HAP-1 (cell line): ENCODE data around the gene PRKCB.

Experiments used
- DNase-seq, 2 experiments: peaks; one replicate each; pipeline ENCODE4 v3.0.0-alpha.2; 2016 to 2020; ENCODE audit warnings: low spot score in 2 of 2
- H3K27me3 ChIP-seq: fragments of 250-450 bp; sonication (Bioruptor Pico); 2 replicates; pipeline ENCODE4 v1.5.1; 2020; ENCODE audit warnings: low read depth, mild to moderate bottlenecking, moderate library complexity
- H3K36me3 ChIP-seq: fragments of 250-450 bp; sonication (Bioruptor Pico); replicated peaks from 2 replicates; pipeline ENCODE4 v1.5.1; 2020; ENCODE audit warnings: mild to moderate bottlenecking
- H3K4me1 ChIP-seq: fragments of 250-450 bp; sonication (Bioruptor Pico); 2 replicates; pipeline ENCODE4 v1.5.1; 2020; ENCODE audit warnings: mild to moderate bottlenecking
- H3K4me3 ChIP-seq: fragments of 250-450 bp; sonication (Bioruptor Pico); 2 replicates; pipeline ENCODE4 v1.5.1; 2020; ENCODE audit warnings: mild to moderate bottlenecking, moderate library complexity
- H3K9me3 ChIP-seq: fragments of 250-450 bp; sonication (Bioruptor Pico); 2 replicates; pipeline ENCODE4 v1.5.1; 2020; ENCODE audit warnings: mild to moderate bottlenecking, moderate library complexity
- in situ Hi-C: fragments of 300-500 bp; cut with MboI; formaldehyde crosslinking; loops from 3 replicates; pipeline ENCODE4 v1.14.3; 2020; ENCODE audit warnings: low sequenced_read_pairs, inconsistent platforms, mixed read lengths

The PRKCB gene

GRCh38 chr16:24178496-24178895 is 342.7 kb downstream of the PRKCB start:
- H3K27me3 ChIP-seq = no peaks in the 10 kb centered on the region
- no peaks in the 10 kb centered on the region for H3K4me1 ChIP-seq
- H3K9me3 ChIP-seq = no peaks in the 10 kb centered on the region
- peak in 1 of 2 experiments; percentile 49 for DNase-seq
- in situ Hi-C loops = no loop called here
- H3K36me3 ChIP-seq = no peaks in the 10 kb centered on the region
- no peak overlapping the region for H3K4me3 ChIP-seq

GRCh38 chr16:24180451-24180850 is 344.7 kb downstream of the PRKCB start:
- Histone ChIP-seq H3K4me3 (no peak overlapping the region), H3K27me3 (no peaks in the 10 kb centered on the region), H3K36me3 (no peaks in the 10 kb centered on the region), H3K4me1 (no peaks in the 10 kb centered on the region), H3K9me3 (no peaks in the 10 kb centered on the region)
- in situ Hi-C loops = no loop called here
- DNase-seq = no peak

DNA sequence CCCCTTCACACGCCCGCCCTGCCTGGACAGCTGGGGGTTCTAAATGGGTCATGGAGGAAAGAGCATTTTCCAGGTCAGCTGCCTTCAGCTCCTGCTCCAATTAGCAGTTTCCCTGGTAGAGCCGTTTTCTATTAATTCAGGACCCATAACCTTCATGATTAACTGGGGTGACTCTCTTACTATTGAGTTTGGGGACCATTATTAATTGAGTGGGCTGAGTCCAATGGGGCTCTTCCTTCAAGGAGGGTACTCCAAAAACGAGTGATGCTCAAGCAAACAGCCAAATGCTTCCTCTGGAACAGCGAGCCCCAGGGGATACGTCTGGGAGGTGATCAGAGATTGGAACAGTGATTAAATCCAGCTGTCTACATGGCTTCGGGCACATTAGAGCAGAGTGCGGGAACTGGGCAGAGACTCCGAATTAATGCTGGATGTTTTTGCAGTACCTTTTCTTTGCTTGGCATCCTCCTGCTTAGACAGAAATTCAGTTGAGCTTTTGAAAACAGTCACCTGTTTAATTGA is 352.3 kb downstream of the PRKCB start:
- no peaks in the 10 kb centered on the region for H3K4me1 ChIP-seq
- no peak for DNase-seq
- H3K9me3 ChIP-seq = no peaks in the 10 kb centered on the region
- no peak overlapping the region for H3K4me3 ChIP-seq
- H3K27me3 ChIP-seq = no peaks in the 10 kb centered on the region
- H3K36me3 ChIP-seq = no peaks in the 10 kb centered on the region
- in situ Hi-C loops = no loop called here

- Histone ChIP-seq H3K9me3 (no peaks in the 10 kb centered on the region), H3K27me3 (no peaks in the 10 kb centered on the region), H3K4me1 (no peaks in the 10 kb centered on the region), H3K36me3 (no peaks in the 10 kb centered on the region), H3K4me3 (no peak overlapping the region)
- no peak for DNase-seq
- in situ Hi-C loops = no loop called here
Measured at GRCh38 chr16:24188751-24189318, 353.1 kb downstream of the PRKCB start.

DNA sequence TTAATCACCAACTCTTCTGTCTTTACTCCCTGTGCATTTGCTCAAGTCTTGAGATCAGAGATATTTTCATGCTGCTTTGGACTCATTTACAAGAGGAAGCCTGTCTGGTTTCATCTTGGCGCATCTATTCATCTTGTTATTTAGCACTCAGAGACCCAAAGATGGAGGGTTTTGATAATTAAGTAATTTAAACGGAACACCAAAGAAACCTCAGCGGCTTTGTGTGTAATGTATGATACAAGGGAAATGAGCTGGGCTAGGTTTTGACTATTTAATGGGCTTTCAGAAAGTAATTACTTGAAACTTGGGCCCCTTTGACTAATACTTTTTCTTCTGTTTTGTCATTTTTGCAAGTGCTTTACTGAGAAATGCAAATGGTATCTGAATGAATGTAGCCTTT is 354.2 kb downstream of the PRKCB start:
- Histone ChIP-seq H3K36me3 (no peaks in the 10 kb centered on the region), H3K27me3 (no peaks in the 10 kb centered on the region), H3K4me3 (no peak overlapping the region), H3K4me1 (no peaks in the 10 kb centered on the region), H3K9me3 (no peaks in the 10 kb centered on the region)
- in situ Hi-C loops = no loop called here
- no peak for DNase-seq

- in situ Hi-C loops = no loop called here
- no peaks in the 10 kb centered on the region for H3K9me3 ChIP-seq
- no peak for DNase-seq
- no peaks in the 10 kb centered on the region for H3K27me3 ChIP-seq
- H3K4me1 ChIP-seq = peaks cover 7% of the 10 kb centered on the region; the same call in 1 of the 2 replicates
- no peak overlapping the region for H3K4me3 ChIP-seq
- H3K36me3 ChIP-seq = no peaks in the 10 kb centered on the region
Measured at GRCh38 chr16:24191876-24192402, 356.2 kb downstream of the PRKCB start.

- in situ Hi-C loops = no loop called here
- DNase-seq = peak; percentile 33 to 63
- Histone ChIP-seq H3K27me3 (no peaks in the 10 kb centered on the region), H3K4me1 (peaks cover 7% of the 10 kb centered on the region; the same call in 1 of the 2 replicates), H3K36me3 (no peaks in the 10 kb centered on the region), H3K4me3 (no peak overlapping the region), H3K9me3 (no peaks in the 10 kb centered on the region)
Measured at GRCh38 chr16:24195221-24195620, 359.4 kb downstream of the PRKCB start.

- peaks cover 7% of the 10 kb centered on the region; the same call in 1 of the 2 replicates for H3K4me1 ChIP-seq
- in situ Hi-C loops = no loop called here
- no peak for DNase-seq
- H3K36me3 ChIP-seq = no peaks in the 10 kb centered on the region
- H3K4me3 ChIP-seq = no peak overlapping the region
- no peaks in the 10 kb centered on the region for H3K27me3 ChIP-seq
- H3K9me3 ChIP-seq = no peaks in the 10 kb centered on the region
Measured at GRCh38 chr16:24198807-24199533, 363.2 kb downstream of the PRKCB start.

GRCh38 chr16:24203675-24204074 is 367.9 kb downstream of the PRKCB start:
- H3K4me1 ChIP-seq = no peaks in the 10 kb centered on the region
- H3K36me3 ChIP-seq = no peaks in the 10 kb centered on the region

DNA sequence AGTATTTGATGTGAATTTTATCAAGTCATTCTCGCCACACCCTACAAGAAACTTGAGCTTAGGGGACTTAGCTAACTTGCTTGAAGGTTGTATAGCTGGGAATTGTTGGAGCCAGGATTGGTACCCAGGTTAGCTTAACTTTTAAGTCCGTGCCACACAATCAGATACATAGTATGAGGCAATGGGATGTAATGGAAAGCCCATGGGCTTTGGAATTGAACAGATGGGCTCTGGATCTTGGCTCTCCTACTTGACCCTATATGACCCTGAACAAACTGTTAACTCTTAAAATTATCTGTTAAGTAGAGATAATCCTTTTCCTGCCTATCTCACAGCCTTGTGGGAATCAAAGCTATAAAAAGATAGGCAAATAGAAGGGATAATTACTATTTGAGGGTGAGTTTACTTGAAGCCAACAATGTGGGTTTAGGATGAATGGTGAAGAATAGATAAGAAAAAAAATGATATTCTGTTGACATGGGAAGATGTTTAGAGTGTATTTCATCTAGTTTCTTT is 368.4 kb downstream of the PRKCB start:
- DNase-seq = no peak
- H3K27me3 ChIP-seq = no peaks in the 10 kb centered on the region
- no peaks in the 10 kb centered on the region for H3K36me3 ChIP-seq
- H3K4me1 ChIP-seq = no peaks in the 10 kb centered on the region
- no peaks in the 10 kb centered on the region for H3K9me3 ChIP-seq
- in situ Hi-C loops = loop anchor here (5.0 kb wide), 1 partner anchor 67 kb away; no protein-coding TSS in a partner anchor
- no peak overlapping the region for H3K4me3 ChIP-seq

More at GRCh38 chr16:24203675-24204074, 367.9 kb downstream of the PRKCB start:
- in situ Hi-C loops = loop anchor here (5.0 kb wide), 1 partner anchor 66 kb away; no protein-coding TSS in a partner anchor
- Histone ChIP-seq H3K4me3 (no peak overlapping the region), H3K27me3 (no peaks in the 10 kb centered on the region), H3K9me3 (no peaks in the 10 kb centered on the region)
- no peak for DNase-seq

- in situ Hi-C loops = no loop called here
- no peaks in the 10 kb centered on the region for H3K36me3 ChIP-seq
Measured at GRCh38 chr16:24206926-24207325, 371.1 kb downstream of the PRKCB start.

DNA sequence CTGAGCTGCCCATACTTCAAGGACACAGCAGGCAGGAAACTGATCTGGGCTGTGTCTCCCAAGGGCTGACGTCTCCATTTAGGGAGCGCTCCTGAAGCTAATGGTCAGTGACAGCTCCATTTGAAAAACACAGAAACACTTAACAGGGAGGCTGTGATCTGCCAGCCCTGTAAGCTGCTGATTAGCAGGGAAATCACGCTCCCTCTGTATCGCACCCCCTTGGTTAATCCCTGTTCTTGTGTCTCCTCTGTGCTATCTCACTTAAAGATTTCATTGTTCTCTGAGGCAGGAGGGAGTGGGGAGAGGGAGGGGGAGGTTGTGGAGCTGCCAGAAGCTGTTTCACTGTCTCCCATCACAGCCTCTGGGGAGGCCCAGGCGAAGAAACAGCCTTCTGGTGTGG is 372.9 kb downstream of the PRKCB start:
- DNase-seq = no peak
- no peak overlapping the region for H3K4me3 ChIP-seq
- H3K4me1 ChIP-seq = no peaks in the 10 kb centered on the region
- no peaks in the 10 kb centered on the region for H3K36me3 ChIP-seq
- H3K27me3 ChIP-seq = no peaks in the 10 kb centered on the region
- in situ Hi-C loops = no loop called here
- no peaks in the 10 kb centered on the region for H3K9me3 ChIP-seq

More at GRCh38 chr16:24206926-24207325, 371.1 kb downstream of the PRKCB start:
- H3K4me1 ChIP-seq = no peaks in the 10 kb centered on the region
- H3K27me3 ChIP-seq = no peaks in the 10 kb centered on the region
- no peaks in the 10 kb centered on the region for H3K9me3 ChIP-seq
- H3K4me3 ChIP-seq = no peak overlapping the region
- no peak for DNase-seq

- in situ Hi-C loops = no loop called here
- no peak overlapping the region for H3K4me3 ChIP-seq
- no peaks in the 10 kb centered on the region for H3K4me1 ChIP-seq
- no peak for DNase-seq
- H3K9me3 ChIP-seq = no peaks in the 10 kb centered on the region
- H3K27me3 ChIP-seq = no peaks in the 10 kb centered on the region
- H3K36me3 ChIP-seq = no peaks in the 10 kb centered on the region
Measured at GRCh38 chr16:24214992-24215391, 379.2 kb downstream of the PRKCB start.

GRCh38 chr16:24216961-24217360 is 381.2 kb downstream of the PRKCB start:
- Histone ChIP-seq H3K9me3 (no peaks in the 10 kb centered on the region), H3K36me3 (no peaks in the 10 kb centered on the region), H3K27me3 (no peaks in the 10 kb centered on the region), H3K4me1 (no peaks in the 10 kb centered on the region), H3K4me3 (no peak overlapping the region)
- no peak for DNase-seq
- in situ Hi-C loops = no loop called here
